B cell (primary cell): Measurements from ENCODE around the gene NKD2. TPM values are rescaled to one million over a fixed set of nuclear protein-coding genes. Genes with fewer than 3 reads are reported as not detected.

ENCODE experiments used
- ATAC-seq: fragments of 200-7000 bp; cut with Tn5 transposase; one replicate; pipeline ENCODE4 v1.10.0; 2021; ENCODE audit warnings: low read depth, mild to moderate bottlenecking, moderate number of reproducible peaks, moderate library complexity
- CTCF ChIA-PET: fragments of 350-600 bp; sonication (Branson Sonifier 250); formaldehyde crosslinking; loops from one replicate; lab custom pipeline; 2021; ENCODE audit warnings: antibody characterized with exemption, inconsistent platforms; lab: Charles Lee
- POLR2A ChIA-PET: fragments of 350-600 bp; sonication (Branson Sonifier 250); formaldehyde crosslinking; loops from one replicate; lab custom pipeline; 2021; ENCODE audit warnings: antibody characterized with exemption; lab: Charles Lee
- DNase-seq: peaks from one replicate; pipeline ENCODE4 v3.0.0; 2013
- H2AFZ ChIP-seq: 2 replicates; pipeline ENCODE4 v1.6.1; 2012; ENCODE audit warnings: mild to moderate bottlenecking, low read depth, low read length; ENCODE audit not compliant: insufficient read depth, poor library complexity, severe bottlenecking
- H3K27ac ChIP-seq, 2 donors: 1 replicate in 1 of 2; 2 replicates in 1 of 2; pipeline ENCODE4 v1.5.1; 2012 to 2013; ENCODE audit warnings: low read length in 2 of 2, mild to moderate bottlenecking in 2 of 2, moderate library complexity in 1 of 2
- H3K27me3 ChIP-seq, 4 experiments: fragments of 200-600 bp in 1 of 4; sonication (generic) in 1 of 4; replicated peaks in 1 of 4; 1 replicate in 2 of 4; 2 replicates in 2 of 4; pipeline versions ENCODE4 v1.6.1 to v1.7.0; 2013 to 2016; ENCODE audit warnings: low read length in 3 of 4, mild to moderate bottlenecking in 2 of 4, mixed read lengths in 1 of 4, moderate library complexity in 1 of 4; ENCODE audit not compliant: insufficient read depth in 4 of 4, control insufficient read depth in 3 of 4; ENCODE audit errors: control extremely low read depth in 1 of 4
- H3K36me3 ChIP-seq, 2 experiments: replicated peaks in 1 of 2; 1 replicate in 1 of 2; 2 replicates in 1 of 2; pipeline versions ENCODE4 v1.6.1 to v1.7.1; 2013; ENCODE audit warnings: low read length in 1 of 2; ENCODE audit not compliant: insufficient read depth in 2 of 2, control insufficient read depth in 1 of 2; ENCODE audit errors: control extremely low read depth in 1 of 2, extremely low read depth in 1 of 2
- H3K4me1 ChIP-seq, 2 donors: fragments of 200-600 bp in 1 of 2; sonication (generic) in 1 of 2; 1 replicate in 1 of 2; 2 replicates in 1 of 2; pipeline versions ENCODE4 v1.5.1 to v1.6.1; 2013 to 2017; ENCODE audit warnings: low read length in 2 of 2; ENCODE audit not compliant: control insufficient read depth in 2 of 2, insufficient read depth in 2 of 2
- H3K4me2 ChIP-seq: replicated peaks from 2 replicates; pipeline ENCODE3; 2012; ENCODE audit warnings: mild to moderate bottlenecking, low read depth, low read length; ENCODE audit not compliant: poor library complexity, severe bottlenecking
- H3K4me3 ChIP-seq, 5 experiments: fragments of 200-600 bp in 1 of 5; sonication (generic) in 1 of 5; 1 replicate in 3 of 5; 2 replicates in 2 of 5; pipeline versions ENCODE4 v1.5.1 to v1.7.0; 2011 to 2016; ENCODE audit warnings: low read length in 4 of 5, mild to moderate bottlenecking in 4 of 5, low read depth in 2 of 5, control low read depth in 1 of 5, moderate library complexity in 1 of 5; ENCODE audit not compliant: insufficient read depth in 1 of 5; ENCODE audit errors: control extremely low read depth in 1 of 5, extremely low read depth in 1 of 5
- H3K79me2 ChIP-seq: fragments of 200-600 bp; sonication (generic); one replicate; pipeline ENCODE4 v1.6.0; 2016; ENCODE audit warnings: low read length; ENCODE audit not compliant: control insufficient read depth, insufficient read depth
- H3K9ac ChIP-seq: fragments of 200-600 bp; sonication (generic); 2 replicates; pipeline ENCODE4 v1.6.1; 2017; ENCODE audit warnings: mild to moderate bottlenecking, low read length, moderate library complexity
- H3K9me3 ChIP-seq, 3 donors: one replicate each; pipeline versions ENCODE4 v1.6.1 to v1.7.1; 2013; ENCODE audit warnings: low read length in 2 of 3; ENCODE audit not compliant: control insufficient read depth in 2 of 3, insufficient read depth in 1 of 3; ENCODE audit errors: control extremely low read depth in 1 of 3
- H4K20me1 ChIP-seq: 2 replicates; pipeline ENCODE4 v1.6.0; 2012; ENCODE audit warnings: mild to moderate bottlenecking, low read length; ENCODE audit not compliant: insufficient read depth, control insufficient read depth, poor library complexity, severe bottlenecking
- H3K27ac Mint-ChIP-seq: one replicate; pipeline ENCODE4 v1.8.0; 2021; ENCODE audit warnings: mixed read lengths
- H3K27me3 Mint-ChIP-seq: one replicate; pipeline ENCODE4 v1.8.0; 2021; ENCODE audit warnings: mixed read lengths
- H3K4me1 Mint-ChIP-seq: one replicate; pipeline ENCODE4 v1.8.0; 2021; ENCODE audit warnings: mixed read lengths
- H3K4me3 Mint-ChIP-seq: one replicate; pipeline ENCODE4 v1.8.0; 2021; ENCODE audit warnings: mixed read lengths
- H3K9me3 Mint-ChIP-seq: one replicate; pipeline ENCODE4 v1.8.0; 2022; ENCODE audit warnings: mixed read lengths; ENCODE audit not compliant: insufficient read depth
- EZH2 ChIP-seq: IDR thresholded peaks from 2 replicates; pipeline ENCODE4 v1.6.1; 2012; ENCODE audit warnings: borderline replicate concordance, low read depth, mild to moderate bottlenecking, moderate library complexity, low read length; ENCODE audit not compliant: insufficient read depth, poor library complexity, severe bottlenecking
- WGBS: methylation state at CpG from one replicate; pipeline ENCODE4 v1.1.5; 2013; ENCODE audit warnings: missing lambda C conversion rate; ENCODE audit not compliant: insufficient coverage; 5-methylcytosine and 5-hydroxymethylcytosine counted together
- intact Hi-C: fragments of 100-400 bp; cut with micrococcal nuclease; formaldehyde crosslinking; loops from one replicate; pipeline ENCODE4 v1.10.0; 2022
- polyA plus RNA-seq: library from polyadenylated mRNA; depleted of rRNA; stranded (reverse); fragments of >200 nt; gene quantifications from 2 replicates; pipeline ENCODE4 v1.2.3, GENCODE V29; 2012
- total RNA-seq, 2 donors: library from RNA; stranded (reverse); fragments of 120-200 nt in 1 of 2; gene quantifications; 1 replicate in 1 of 2; 2 replicates in 1 of 2; pipeline versions ENCODE4 v1.2.3 to v1.2.4, GENCODE V29; 2013 to 2022
- TF ChIP-seq, protein P1 (sequence below): fragments of 200-600 bp; IDR thresholded peaks from one replicate; pipeline ENCODE4 v1.8.0; 2022; ENCODE audit warnings: antibody characterized with exemption, mild to moderate bottlenecking

Gene NKD2
- total and polyA plus RNA-seq, 2 donors (not counting 1 experiment from before 2014, with no cell fraction given): 0.12 to 0.34 TPM

DNA sequence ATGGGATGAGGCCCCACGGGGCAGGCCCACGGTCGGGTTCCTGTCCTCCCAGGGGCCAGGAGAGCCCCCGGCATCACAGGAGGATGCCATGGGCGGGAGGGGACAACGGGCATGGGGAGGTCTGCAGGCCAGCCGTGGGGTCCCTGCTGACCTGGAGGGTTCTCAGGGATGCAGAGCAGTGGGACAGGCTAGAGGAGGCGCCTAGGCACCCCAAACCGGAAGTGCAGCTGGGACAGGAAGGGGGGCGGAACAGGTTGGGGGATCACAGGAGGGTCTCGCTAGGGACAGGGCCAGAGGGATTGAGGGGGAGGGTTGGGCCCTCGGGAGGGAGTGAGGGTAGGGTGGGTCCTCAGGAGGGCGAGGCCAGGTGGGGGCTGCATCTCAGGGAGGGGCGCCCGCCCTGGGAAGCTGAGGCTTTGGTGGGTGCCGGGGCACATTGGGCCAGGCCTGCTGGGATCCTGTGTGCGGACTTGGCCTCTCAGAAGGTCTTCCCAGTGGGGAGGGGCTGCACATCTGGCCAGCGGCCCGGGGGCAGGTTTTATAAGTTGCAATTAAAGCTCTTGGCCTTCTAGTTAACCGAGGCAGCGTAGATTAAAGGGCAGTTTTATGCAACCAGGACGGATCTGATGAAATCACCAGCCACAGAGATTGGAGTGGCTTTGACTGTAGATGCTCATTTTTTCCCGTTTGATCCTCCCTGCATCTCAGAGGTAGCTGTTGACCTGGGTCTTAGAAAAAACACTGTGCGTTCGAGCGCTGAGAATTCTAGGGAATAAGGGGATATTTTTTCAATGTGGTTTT is 20.1 kb downstream of the NKD2 start:
- Histone ChIP-seq H3K79me2 (no peaks in the 10 kb centered on the region), H3K36me3 (no peaks in the 10 kb centered on the region), H3K4me2 (no peak overlapping the region), H3K27ac (no peak overlapping the region), H3K4me1 (no peaks in the 10 kb centered on the region), H3K4me3 (no peak overlapping the region), H3K9me3 (peaks cover 0 to 2% (median 0%) of the 10 kb centered on the region in 3 donors), H3K9ac (no peak overlapping the region), H3K27me3 (peaks cover 0 to 18% (median under 1%) of the 10 kb centered on the region in 4 experiments), H4K20me1 (no peaks in the 10 kb centered on the region), H2AFZ (no peak overlapping the region)
- DNase-seq (no peak), ATAC-seq (no peak)
- TF ChIP-seq, protein P1, sequence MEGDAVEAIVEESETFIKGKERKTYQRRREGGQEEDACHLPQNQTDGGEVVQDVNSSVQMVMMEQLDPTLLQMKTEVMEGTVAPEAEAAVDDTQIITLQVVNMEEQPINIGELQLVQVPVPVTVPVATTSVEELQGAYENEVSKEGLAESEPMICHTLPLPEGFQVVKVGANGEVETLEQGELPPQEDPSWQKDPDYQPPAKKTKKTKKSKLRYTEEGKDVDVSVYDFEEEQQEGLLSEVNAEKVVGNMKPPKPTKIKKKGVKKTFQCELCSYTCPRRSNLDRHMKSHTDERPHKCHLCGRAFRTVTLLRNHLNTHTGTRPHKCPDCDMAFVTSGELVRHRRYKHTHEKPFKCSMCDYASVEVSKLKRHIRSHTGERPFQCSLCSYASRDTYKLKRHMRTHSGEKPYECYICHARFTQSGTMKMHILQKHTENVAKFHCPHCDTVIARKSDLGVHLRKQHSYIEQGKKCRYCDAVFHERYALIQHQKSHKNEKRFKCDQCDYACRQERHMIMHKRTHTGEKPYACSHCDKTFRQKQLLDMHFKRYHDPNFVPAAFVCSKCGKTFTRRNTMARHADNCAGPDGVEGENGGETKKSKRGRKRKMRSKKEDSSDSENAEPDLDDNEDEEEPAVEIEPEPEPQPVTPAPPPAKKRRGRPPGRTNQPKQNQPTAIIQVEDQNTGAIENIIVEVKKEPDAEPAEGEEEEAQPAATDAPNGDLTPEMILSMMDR: no peak
- no peak for TF ChIP-seq EZH2
- POLR2A ChIA-PET: no interaction called here
- CTCF ChIA-PET: no interaction called here
- Mint-ChIP-seq H3K27me3 (peaks cover 6% of the 10 kb centered on the region), H3K4me1 (no peaks in the 10 kb centered on the region), H3K4me3 (no peak overlapping the region), H3K9me3 (no peaks in the 10 kb centered on the region), H3K27ac (no peak overlapping the region)
- intact Hi-C loops: no loop called here
- 84% methylated on average over 26 of the region's 26 CpGs for WGBS

DNA sequence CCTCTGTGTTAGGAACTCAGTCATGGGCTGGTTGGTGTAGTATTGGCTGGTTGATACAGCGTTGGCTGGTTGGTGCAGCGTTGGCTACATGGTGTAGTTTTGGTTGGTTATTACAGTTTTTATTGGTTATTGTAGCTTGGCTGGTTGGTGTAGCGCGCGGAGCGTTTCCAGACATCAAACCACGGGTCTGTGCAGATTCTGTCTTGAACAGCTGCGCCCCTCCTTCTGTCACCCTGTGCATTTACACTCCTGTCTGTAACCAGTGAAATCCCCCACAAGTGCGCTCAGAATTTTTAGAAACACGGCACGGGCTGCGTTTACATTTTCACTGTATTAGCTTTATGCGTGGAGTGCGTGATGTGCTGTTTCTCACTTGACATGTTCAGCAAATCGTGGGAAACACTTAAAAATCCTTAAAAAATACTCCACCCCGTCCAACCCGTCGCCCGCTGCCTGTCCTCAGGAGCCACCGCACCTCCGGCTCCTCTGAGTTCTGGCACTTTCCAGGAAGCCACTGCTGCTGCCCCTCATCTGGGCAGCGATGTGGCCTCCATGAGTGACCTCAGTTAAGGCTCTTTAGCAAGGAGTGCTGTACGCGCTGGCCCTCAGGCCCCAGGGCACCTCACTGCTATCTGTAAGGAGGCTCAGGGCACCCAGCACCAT is 20.8 kb downstream of the NKD2 start:
- Histone ChIP-seq H2AFZ (no peak overlapping the region), H3K4me1 (no peaks in the 10 kb centered on the region), H3K4me3 (no peak overlapping the region), H3K27me3 (peaks cover 0 to 22% (median under 1%) of the 10 kb centered on the region in 4 experiments), H3K36me3 (no peaks in the 10 kb centered on the region), H3K27ac (no peak overlapping the region), H3K79me2 (no peaks in the 10 kb centered on the region), H4K20me1 (no peaks in the 10 kb centered on the region), H3K9ac (no peak overlapping the region), H3K9me3 (peaks cover 0 to 2% (median 0%) of the 10 kb centered on the region in 3 donors), H3K4me2 (no peak overlapping the region)
- Mint-ChIP-seq H3K4me1 (no peaks in the 10 kb centered on the region), H3K9me3 (no peaks in the 10 kb centered on the region), H3K27ac (no peak overlapping the region), H3K4me3 (no peak overlapping the region), H3K27me3 (peaks cover 6% of the 10 kb centered on the region)
- DNase-seq: no peak
- POLR2A ChIA-PET: no interaction called here
- intact Hi-C loops: no loop called here
- 90% methylated on average over 23 of the region's 24 CpGs for WGBS
- no peak for ATAC-seq
- CTCF ChIA-PET: no interaction called here
- TF ChIP-seq, protein P1: no peak
- TF ChIP-seq EZH2: no peak
